Endothelial cell of umbilical vein (primary cell): ENCODE results near the gene PKP3. TPM values are rescaled to one million over a fixed set of nuclear protein-coding genes. Genes with fewer than 3 reads are reported as not detected.

ENCODE experiments used
- BruUV-seq: library from RNA; stranded (reverse); fragments of 400-500 nt; replicated peaks from 2 replicates; lab custom pipeline; 2021; lab: Mats Ljungman, UMichigan
- CTCF ChIA-PET: fragments of 300-600, 350-600 bp; sonication (Branson Sonifier 250); formaldehyde crosslinking; loops from one replicate; lab custom pipeline; 2021; ENCODE audit warnings: antibody characterized with exemption, inconsistent platforms; lab: Charles Lee
- POLR2A ChIA-PET: fragments of 300-600, 350-600 bp; sonication (Branson Sonifier 250); formaldehyde crosslinking; loops from one replicate; lab custom pipeline; 2021; ENCODE audit warnings: antibody characterized with exemption, inconsistent platforms; lab: Charles Lee
- DNase-seq: peaks from one replicate; pipeline ENCODE4 v3.0.0-alpha.2; 2011; ENCODE audit warnings: low read depth, low spot score
- FAIRE-seq: peaks from 2 replicates; lab custom pipeline; 2011; peaks lifted over from hg19 to GRCh38; lab: Jason Lieb, UNC
- H2AFZ ChIP-seq: 2 replicates; pipeline ENCODE4 v1.6.0; 2012; ENCODE audit warnings: low read depth, low read length, control low read depth, inconsistent platforms
- H3K27ac ChIP-seq: 2 replicates; pipeline ENCODE4 v1.5.1; 2011; ENCODE audit warnings: low read depth, mild to moderate bottlenecking, control low read depth, low read length, moderate library complexity; ENCODE audit not compliant: insufficient read depth
- H3K27me3 ChIP-seq, 2 experiments: 2 replicates each; pipeline versions ENCODE4 v1.6.0 to v1.6.1; 2011; ENCODE audit warnings: low read length in 2 of 2, mixed read lengths in 1 of 2; ENCODE audit not compliant: control insufficient read depth in 2 of 2, insufficient read depth in 2 of 2
- H3K36me3 ChIP-seq, 2 experiments: 2 replicates in 1 of 2; 3 replicates in 1 of 2; pipeline ENCODE4 v1.5.1; 2011; ENCODE audit warnings: low read length in 2 of 2, mild to moderate bottlenecking in 1 of 2, moderate library complexity in 1 of 2; ENCODE audit not compliant: control insufficient read depth in 2 of 2, insufficient read depth in 2 of 2; ENCODE audit errors: extremely low read depth in 1 of 2
- H3K4me1 ChIP-seq: 3 replicates; pipeline ENCODE4 v1.5.1; 2011; ENCODE audit warnings: mild to moderate bottlenecking, low read length; ENCODE audit not compliant: control insufficient read depth, insufficient read depth; ENCODE audit errors: extremely low read depth
- H3K4me2 ChIP-seq: 2 replicates; pipeline ENCODE4 v1.6.1; 2011; ENCODE audit warnings: low read length, control low read depth, mixed read lengths; ENCODE audit not compliant: insufficient read depth
- H3K4me3 ChIP-seq, 3 experiments: fragments of 200-600 bp in 1 of 3; sonication (generic), shearing (Covaris generic) in 1 of 3; replicated peaks in 1 of 3; 2 replicates each; pipeline ENCODE4 v1.5.1; 2011 to 2016; ENCODE audit warnings: control low read depth in 3 of 3, low read length in 3 of 3, mild to moderate bottlenecking in 2 of 3, inconsistent platforms in 1 of 3, low read depth in 1 of 3, moderate library complexity in 1 of 3; ENCODE audit not compliant: insufficient read depth in 1 of 3
- H3K79me2 ChIP-seq: 2 replicates; pipeline ENCODE4 v1.6.0; 2012; ENCODE audit warnings: low read length, inconsistent platforms; ENCODE audit not compliant: control insufficient read depth, insufficient read depth
- H3K9ac ChIP-seq: replicated peaks from 2 replicates; pipeline ENCODE3; 2011; ENCODE audit warnings: low read length, control low read depth; ENCODE audit not compliant: insufficient read depth; ENCODE audit errors: extremely low read depth
- H3K9me1 ChIP-seq: replicated peaks from 3 replicates; pipeline ENCODE4 v1.6.0; 2011; ENCODE audit warnings: mild to moderate bottlenecking, low read length; ENCODE audit not compliant: control insufficient read depth, insufficient read depth; ENCODE audit errors: extremely low read depth
- H3K9me3 ChIP-seq: replicated peaks from 2 replicates; pipeline ENCODE4 v1.5.1; 2012; ENCODE audit warnings: low read length, inconsistent platforms; ENCODE audit not compliant: control insufficient read depth, insufficient read depth
- H4K20me1 ChIP-seq: replicated peaks from 2 replicates; pipeline ENCODE3; 2011; ENCODE audit warnings: mild to moderate bottlenecking, low read length; ENCODE audit not compliant: control insufficient read depth, insufficient read depth; ENCODE audit errors: extremely low read depth
- CTCF ChIP-seq, 2 donors: IDR thresholded peaks; 1 replicate in 1 of 2; 2 replicates in 1 of 2; pipeline ENCODE4 v1.5.1; 2011; ENCODE audit warnings: low read length in 2 of 2, mild to moderate bottlenecking in 2 of 2, moderate library complexity in 2 of 2, control low read depth in 1 of 2, inconsistent platforms in 1 of 2, low read depth in 1 of 2; ENCODE audit not compliant: insufficient read depth in 1 of 2; ENCODE audit errors: extremely low read depth in 1 of 2
- EZH2 ChIP-seq: IDR thresholded peaks from 2 replicates; pipeline ENCODE4 v1.6.1; 2012; ENCODE audit warnings: borderline replicate concordance, low read depth, mild to moderate bottlenecking, moderate library complexity, low read length, inconsistent platforms; ENCODE audit not compliant: severe bottlenecking
- FOS ChIP-seq: IDR thresholded peaks from 2 replicates; pipeline ENCODE4 v1.6.1; 2011; ENCODE audit warnings: mild to moderate bottlenecking, low read length, moderate library complexity, borderline replicate concordance; ENCODE audit not compliant: insufficient read depth
- GATA2 ChIP-seq: IDR thresholded peaks from 2 replicates; pipeline ENCODE4 v1.7.0; 2011; ENCODE audit warnings: low read depth, mild to moderate bottlenecking, moderate library complexity, mixed read lengths, low read length; ENCODE audit not compliant: insufficient read length, insufficient read depth
- JUN ChIP-seq: IDR thresholded peaks from 2 replicates; pipeline ENCODE4 v1.6.1; 2011; ENCODE audit warnings: borderline replicate concordance, low read depth; ENCODE audit not compliant: insufficient read length, insufficient read depth
- MAX ChIP-seq: IDR thresholded peaks from 2 replicates; pipeline ENCODE4 v1.6.1; 2011; ENCODE audit not compliant: insufficient read depth, insufficient read length
- MYC ChIP-seq: IDR thresholded peaks from one replicate; pipeline ENCODE4 v1.6.1; 2011; ENCODE audit warnings: mild to moderate bottlenecking, low read depth, low read length
- POLR2A ChIP-seq: IDR thresholded peaks from 2 replicates; pipeline ENCODE4 v1.6.1; 2012; ENCODE audit warnings: low read depth, mild to moderate bottlenecking, control low read depth, low read length
- POLR2AphosphoS5 ChIP-seq: IDR thresholded peaks from 2 replicates; pipeline ENCODE4 v1.6.1; 2012; ENCODE audit warnings: low read depth, mild to moderate bottlenecking, control low read depth, low read length, moderate library complexity; ENCODE audit not compliant: insufficient read depth
- dilution Hi-C: fragments of 300-500 bp; cut with MboI; formaldehyde crosslinking; loops from one replicate; pipeline ENCODE4 v1.15.0; 2019; ENCODE audit warnings: low sequenced_read_pairs; ENCODE audit not compliant: extremely low pct_ligation_motif_present
- intact Hi-C: fragments of 100-400 bp; cut with micrococcal nuclease; formaldehyde crosslinking; loops from one replicate; pipeline ENCODE4 v1.10.0; 2022
- polyA plus RNA-seq, 4 experiments: library from polyadenylated mRNA; depleted of rRNA in 3 of 4; stranded (reverse) in 3 of 4; unstranded in 1 of 4; fragments of >200 nt; gene quantifications; 2 replicates each; pipeline versions ENCODE4 v1.2.1 to v1.2.3, GENCODE V29; 2011 to 2012; ENCODE audit warnings: missing spikeins in 1 of 4
- total RNA-seq: library from RNA; stranded (reverse); gene quantifications from 2 replicates; pipeline ENCODE4 v1.2.3, GENCODE V29; 2021

PKP3 gene
- total and polyA plus RNA-seq, 2 donors (not counting 3 experiments of a cell fraction or from before 2014, with no cell fraction given): 0.27 to 0.59 TPM

- no peaks in the 10 kb centered on the region for H3K9me3 ChIP-seq
- no peak overlapping the region for H3K27ac ChIP-seq
- BruUV-seq: no TSS peak
- intact Hi-C loops: no loop called here
- no peak overlapping the region for H3K9ac ChIP-seq
- no peak overlapping the region for H2AFZ ChIP-seq
- dilution Hi-C loops: no loop called here
- CTCF ChIA-PET: interaction anchor here (0.6 kb wide), 1 partner anchor 17 kb away, joined by 3 read pairs; no protein-coding TSS in a partner anchor
- no peaks in the 10 kb centered on the region for H3K27me3 ChIP-seq
- no peaks in the 10 kb centered on the region for H3K4me1 ChIP-seq
- TF ChIP-seq JUN: no peak
- TF ChIP-seq CTCF (IDR thresholded peaks at IDR 0.05; ENCODE audit: extremely low read depth in 1 of 2, insufficient read depth in 1 of 2, low read depth in 1 of 2, low read length in 2 of 2): no peak
- no peak for TF ChIP-seq POLR2A
- no peak for TF ChIP-seq FOS
- no peak for TF ChIP-seq MAX
- no peak for TF ChIP-seq GATA2
- no peak for TF ChIP-seq MYC
- TF ChIP-seq EZH2: no peak
- no peak for TF ChIP-seq POLR2AphosphoS5
- H3K79me2 ChIP-seq: no peaks in the 10 kb centered on the region
- no peaks in the 10 kb centered on the region for H3K36me3 ChIP-seq
- no peak overlapping the region for H3K4me3 ChIP-seq
- POLR2A ChIA-PET: no interaction called here
- no peaks in the 10 kb centered on the region for H3K9me1 ChIP-seq
- DNase-seq (no peak), FAIRE-seq (no peak)
- H4K20me1 ChIP-seq: no peaks in the 10 kb centered on the region
- no peak overlapping the region for H3K4me2 ChIP-seq
Observed at GRCh38 chr11:431921-432320, 37.9 kb downstream of the PKP3 start.
